Fibroblast of lung (primary cell): ENCODE measurements around the gene CTNNA2.
A peak's percentile ranks its signal among the peaks of the same experiment; 100 is the strongest.

Experiments
- EZH2 ChIP-seq: IDR thresholded peaks from 2 replicates; pipeline ENCODE4 v1.5.1; 2012; ENCODE audit warnings: low read length, control low read depth, mild to moderate bottlenecking; ENCODE audit errors: missing control alignments
- TF ChIP-seq, protein P1 (sequence below), 2 donors: IDR thresholded peaks in 1 of 2; conservative IDR thresholded peaks in 1 of 2; 1 replicate in 1 of 2; 2 replicates in 1 of 2; pipeline ENCODE4 v1.5.1; 2011 to 2012; ENCODE audit warnings: low read length in 2 of 2, control low read depth in 1 of 2, inconsistent platforms in 1 of 2, low read depth in 1 of 2, mild to moderate bottlenecking in 1 of 2

- TF ChIP-seq, protein P1, sequence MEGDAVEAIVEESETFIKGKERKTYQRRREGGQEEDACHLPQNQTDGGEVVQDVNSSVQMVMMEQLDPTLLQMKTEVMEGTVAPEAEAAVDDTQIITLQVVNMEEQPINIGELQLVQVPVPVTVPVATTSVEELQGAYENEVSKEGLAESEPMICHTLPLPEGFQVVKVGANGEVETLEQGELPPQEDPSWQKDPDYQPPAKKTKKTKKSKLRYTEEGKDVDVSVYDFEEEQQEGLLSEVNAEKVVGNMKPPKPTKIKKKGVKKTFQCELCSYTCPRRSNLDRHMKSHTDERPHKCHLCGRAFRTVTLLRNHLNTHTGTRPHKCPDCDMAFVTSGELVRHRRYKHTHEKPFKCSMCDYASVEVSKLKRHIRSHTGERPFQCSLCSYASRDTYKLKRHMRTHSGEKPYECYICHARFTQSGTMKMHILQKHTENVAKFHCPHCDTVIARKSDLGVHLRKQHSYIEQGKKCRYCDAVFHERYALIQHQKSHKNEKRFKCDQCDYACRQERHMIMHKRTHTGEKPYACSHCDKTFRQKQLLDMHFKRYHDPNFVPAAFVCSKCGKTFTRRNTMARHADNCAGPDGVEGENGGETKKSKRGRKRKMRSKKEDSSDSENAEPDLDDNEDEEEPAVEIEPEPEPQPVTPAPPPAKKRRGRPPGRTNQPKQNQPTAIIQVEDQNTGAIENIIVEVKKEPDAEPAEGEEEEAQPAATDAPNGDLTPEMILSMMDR (conservative IDR thresholded peaks at IDR 0.05 in 1 of 2, IDR thresholded peaks at IDR 0.05 in 1 of 2; ENCODE audit: low read depth in 1 of 2, low read length in 2 of 2) = no peak
- peak; percentile 59 for TF ChIP-seq EZH2
These were observed 791.3 kb downstream of the CTNNA2 start, which contains the start of gene LRRTM1 for GRCh38 chr2:80303909-80304837.
